Suprapubic skin (tissue), 3 donors: Measurements from ENCODE around the gene ARSG.

Source experiments
- EP300 ChIP-seq: sonication (generic); formaldehyde crosslinking; IDR thresholded peaks from one replicate; pipeline ENCODE4 v1.6.1; 2017; ENCODE audit warnings: antibody characterized with exemption
- POLR2A ChIP-seq, 2 donors: fragments of 450-650 bp; IDR thresholded peaks; one replicate each; pipeline ENCODE4 v1.6.1; 2017; ENCODE audit warnings: antibody characterized with exemption in 2 of 2, mild to moderate bottlenecking in 2 of 2, moderate library complexity in 2 of 2
- TF ChIP-seq, protein P1 (sequence below), 2 donors: fragments of 200-600 bp in 1 of 2; fragments of 450-650 bp in 1 of 2; sonication (generic) in 1 of 2; IDR thresholded peaks; one replicate each; pipeline ENCODE4 v1.5.1; 2016 to 2019; ENCODE audit warnings: antibody characterized with exemption in 2 of 2, mild to moderate bottlenecking in 1 of 2, moderate library complexity in 1 of 2

GRCh38 chr17:68399638-68400403 is 108.5 kb downstream of the ARSG start:
- TF ChIP-seq, protein P1, sequence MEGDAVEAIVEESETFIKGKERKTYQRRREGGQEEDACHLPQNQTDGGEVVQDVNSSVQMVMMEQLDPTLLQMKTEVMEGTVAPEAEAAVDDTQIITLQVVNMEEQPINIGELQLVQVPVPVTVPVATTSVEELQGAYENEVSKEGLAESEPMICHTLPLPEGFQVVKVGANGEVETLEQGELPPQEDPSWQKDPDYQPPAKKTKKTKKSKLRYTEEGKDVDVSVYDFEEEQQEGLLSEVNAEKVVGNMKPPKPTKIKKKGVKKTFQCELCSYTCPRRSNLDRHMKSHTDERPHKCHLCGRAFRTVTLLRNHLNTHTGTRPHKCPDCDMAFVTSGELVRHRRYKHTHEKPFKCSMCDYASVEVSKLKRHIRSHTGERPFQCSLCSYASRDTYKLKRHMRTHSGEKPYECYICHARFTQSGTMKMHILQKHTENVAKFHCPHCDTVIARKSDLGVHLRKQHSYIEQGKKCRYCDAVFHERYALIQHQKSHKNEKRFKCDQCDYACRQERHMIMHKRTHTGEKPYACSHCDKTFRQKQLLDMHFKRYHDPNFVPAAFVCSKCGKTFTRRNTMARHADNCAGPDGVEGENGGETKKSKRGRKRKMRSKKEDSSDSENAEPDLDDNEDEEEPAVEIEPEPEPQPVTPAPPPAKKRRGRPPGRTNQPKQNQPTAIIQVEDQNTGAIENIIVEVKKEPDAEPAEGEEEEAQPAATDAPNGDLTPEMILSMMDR (IDR thresholded peaks at IDR 0.05) = no peak
- no peak for TF ChIP-seq POLR2A (IDR thresholded peaks at IDR 0.05)
- no peak for TF ChIP-seq EP300
